GM13977 (cell line): Measurements from ENCODE around the gene KCNIP4.

ENCODE experiments used
- DNase-seq: peaks from one replicate; pipeline ENCODE4 v3.0.0; 2012; ENCODE audit warnings: low spot score
- CTCF ChIP-seq: IDR thresholded peaks from 2 replicates; pipeline ENCODE4 v1.5.1; 2012; ENCODE audit warnings: mild to moderate bottlenecking, control low read depth; ENCODE audit not compliant: insufficient read depth; ENCODE audit errors: extremely low read depth, missing control alignments
- in situ Hi-C: fragments of 300-500 bp; cut with MboI; formaldehyde crosslinking; loops from one replicate; pipeline ENCODE4 v1.12.0; 2022; ENCODE audit warnings: low sequenced_read_pairs, low pct_unique_long_range_greater_than_20kb, mixed read lengths, inconsistent platforms; ENCODE audit not compliant: unreplicated experiment

KCNIP4 gene

GRCh38 chr4:21801661-21802385 lies 146.7 kb downstream of the KCNIP4 start:
- no peak for DNase-seq
- no peak for TF ChIP-seq CTCF
- in situ Hi-C loops: no loop called here

- in situ Hi-C loops: loop anchor here (25.0 kb wide), 1 partner anchor 892 kb away; the partner anchor contains the start of gene GBA3
- TF ChIP-seq CTCF: no peak
- DNase-seq: no peak
Measured at GRCh38 chr4:21795091-21795490, 153.5 kb downstream of the KCNIP4 start.

- in situ Hi-C loops: loop anchor here (25.0 kb wide), 1 partner anchor 895 kb away; the partner anchor contains the start of gene GBA3
- no peak for DNase-seq
- no peak for TF ChIP-seq CTCF
Measured at GRCh38 chr4:21792736-21793135, 155.8 kb downstream of the KCNIP4 start.

GRCh38 chr4:21790438-21791029 lies 158.0 kb downstream of the KCNIP4 start:
- peak; percentile 37 for TF ChIP-seq CTCF
- peak; percentile 4 for DNase-seq
- in situ Hi-C loops: loop anchor here (25.0 kb wide), 1 partner anchor 897 kb away; the partner anchor contains the start of gene GBA3

- in situ Hi-C loops: loop anchor here (10.0 to 25.0 kb wide), 2 partner anchors 605 to 907 kb away; partner anchors contain the start of gene GBA3
- DNase-seq: no peak
- TF ChIP-seq CTCF: no peak
Measured at GRCh38 chr4:21780148-21780547, 168.4 kb downstream of the KCNIP4 start.

- in situ Hi-C loops: loop anchor here (25.0 kb wide), 1 partner anchor 909 kb away; the partner anchor contains the start of gene GBA3
- no peak for DNase-seq
- TF ChIP-seq CTCF: no peak
Measured at GRCh38 chr4:21778702-21779101, 169.9 kb downstream of the KCNIP4 start.
